Measurements from ENCODE around the gene RTN4IP1. TPM values are rescaled to one million over a fixed set of nuclear protein-coding genes. Genes with fewer than 3 reads are reported as not detected.

RTN4IP1 gene
- total RNA-seq, 1 donor from 2014 or later = 3.3 TPM

DNA sequence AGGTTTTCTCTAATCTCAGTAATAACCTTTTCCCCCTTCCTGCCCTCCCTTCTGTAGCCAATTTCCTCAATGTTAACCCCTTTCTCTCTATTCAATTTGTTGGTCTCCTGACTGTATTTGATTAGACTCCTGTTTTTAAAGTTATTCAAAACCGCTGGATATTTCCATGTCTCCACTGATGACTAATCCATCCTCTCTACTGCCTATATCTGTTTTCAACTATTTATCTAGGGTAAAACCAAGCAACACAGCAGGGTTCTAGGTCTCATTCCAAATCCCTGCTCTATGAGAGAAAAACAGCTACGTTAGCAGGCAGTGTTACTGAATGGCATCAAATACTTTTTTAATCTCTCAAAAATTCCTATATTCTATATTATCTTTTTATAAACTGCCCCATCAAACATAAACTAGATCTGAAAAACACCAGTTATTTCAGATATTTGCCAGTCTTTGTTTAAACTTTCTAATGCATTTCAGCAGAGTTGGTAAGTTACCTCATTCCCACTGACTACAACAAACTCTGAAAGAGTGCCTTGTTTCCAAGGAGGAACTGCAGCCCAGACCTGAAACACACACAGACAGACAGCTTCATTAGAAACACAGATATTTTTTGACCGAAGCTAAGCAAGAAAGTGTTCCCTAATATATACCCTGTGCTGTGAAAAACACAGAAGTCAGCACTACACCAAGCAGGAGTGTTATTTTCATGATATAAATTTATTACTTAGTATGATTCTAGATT lies 8.2 kb downstream of the RTN4IP1 start:
- Mint-ChIP-seq H3K4me3 (ENCODE audit: unreplicated experiment) (no peak overlapping the region), H3K9me3 (ENCODE audit: unreplicated experiment) (no peaks in the 10 kb centered on the region), H3K27me3 (ENCODE audit: unreplicated experiment) (no peaks in the 10 kb centered on the region), H3K27ac (ENCODE audit: unreplicated experiment) (no peak overlapping the region), H3K4me1 (ENCODE audit: unreplicated experiment) (peaks cover 14% of the 10 kb centered on the region), H3K36me3 (ENCODE audit: low read depth, unreplicated experiment) (peaks cover 10% of the 10 kb centered on the region)
- DNase-seq (ENCODE audit: low spot score) = no peak
- TF ChIP-seq, protein P1, sequence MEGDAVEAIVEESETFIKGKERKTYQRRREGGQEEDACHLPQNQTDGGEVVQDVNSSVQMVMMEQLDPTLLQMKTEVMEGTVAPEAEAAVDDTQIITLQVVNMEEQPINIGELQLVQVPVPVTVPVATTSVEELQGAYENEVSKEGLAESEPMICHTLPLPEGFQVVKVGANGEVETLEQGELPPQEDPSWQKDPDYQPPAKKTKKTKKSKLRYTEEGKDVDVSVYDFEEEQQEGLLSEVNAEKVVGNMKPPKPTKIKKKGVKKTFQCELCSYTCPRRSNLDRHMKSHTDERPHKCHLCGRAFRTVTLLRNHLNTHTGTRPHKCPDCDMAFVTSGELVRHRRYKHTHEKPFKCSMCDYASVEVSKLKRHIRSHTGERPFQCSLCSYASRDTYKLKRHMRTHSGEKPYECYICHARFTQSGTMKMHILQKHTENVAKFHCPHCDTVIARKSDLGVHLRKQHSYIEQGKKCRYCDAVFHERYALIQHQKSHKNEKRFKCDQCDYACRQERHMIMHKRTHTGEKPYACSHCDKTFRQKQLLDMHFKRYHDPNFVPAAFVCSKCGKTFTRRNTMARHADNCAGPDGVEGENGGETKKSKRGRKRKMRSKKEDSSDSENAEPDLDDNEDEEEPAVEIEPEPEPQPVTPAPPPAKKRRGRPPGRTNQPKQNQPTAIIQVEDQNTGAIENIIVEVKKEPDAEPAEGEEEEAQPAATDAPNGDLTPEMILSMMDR (IDR thresholded peaks at IDR 0.05; ENCODE audit: unreplicated experiment) = no peak

DNA sequence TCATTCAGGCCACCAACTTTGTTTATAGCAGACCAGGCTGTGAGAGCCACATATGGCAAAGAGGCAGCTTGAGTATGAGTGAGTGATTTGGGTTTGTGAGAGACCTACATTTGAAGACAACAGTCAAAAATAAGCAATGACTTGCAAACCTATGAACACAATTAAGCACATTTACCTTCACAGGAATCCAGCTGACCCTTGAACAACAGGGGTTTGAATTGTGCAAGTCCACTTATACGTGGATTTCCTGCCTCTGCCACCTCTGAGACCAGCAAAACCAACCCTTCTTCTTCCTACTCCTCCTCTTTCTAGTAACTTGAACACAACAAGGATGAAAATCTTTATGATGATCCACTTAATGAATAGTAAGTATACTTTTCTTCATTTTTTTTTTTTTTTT lies 10.1 kb downstream of the RTN4IP1 start:
- DNase-seq (ENCODE audit: low spot score) = no peak
- no peak overlapping the region for H3K4me3 Mint-ChIP-seq (ENCODE audit: unreplicated experiment)
- H3K27ac Mint-ChIP-seq (ENCODE audit: unreplicated experiment) = no peak overlapping the region
- TF ChIP-seq, protein P1 (IDR thresholded peaks at IDR 0.05; ENCODE audit: unreplicated experiment) = no peak
- no peaks in the 10 kb centered on the region for H3K27me3 Mint-ChIP-seq (ENCODE audit: unreplicated experiment)
- peaks cover 14% of the 10 kb centered on the region for H3K4me1 Mint-ChIP-seq (ENCODE audit: unreplicated experiment)
- peaks cover 10% of the 10 kb centered on the region for H3K36me3 Mint-ChIP-seq (ENCODE audit: low read depth, unreplicated experiment)
- no peaks in the 10 kb centered on the region for H3K9me3 Mint-ChIP-seq (ENCODE audit: unreplicated experiment)

DNA sequence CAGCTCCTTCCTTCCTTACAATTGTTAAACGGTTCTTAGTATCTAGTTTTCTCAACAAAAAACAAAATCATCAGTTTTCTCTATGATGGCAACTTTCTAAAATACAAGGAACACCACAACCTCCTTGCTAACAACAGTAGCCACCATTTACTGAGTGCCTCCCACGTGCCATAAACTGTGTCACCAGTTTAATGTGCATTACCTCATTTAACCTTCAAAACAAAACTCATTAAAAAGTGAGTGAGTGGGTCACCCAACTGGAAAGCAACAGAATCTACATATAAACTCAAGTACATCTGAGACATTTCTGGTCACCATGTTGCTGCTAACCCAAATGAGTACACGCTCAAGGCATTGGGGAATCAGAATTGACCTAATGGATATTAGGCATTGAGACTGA lies 11.0 kb downstream of the RTN4IP1 start:
- no peak for DNase-seq (ENCODE audit: low spot score)
- H3K27me3 Mint-ChIP-seq (ENCODE audit: unreplicated experiment) = no peaks in the 10 kb centered on the region
- H3K36me3 Mint-ChIP-seq (ENCODE audit: low read depth, unreplicated experiment) = peaks cover 10% of the 10 kb centered on the region
- H3K9me3 Mint-ChIP-seq (ENCODE audit: unreplicated experiment) = no peaks in the 10 kb centered on the region
- no peak overlapping the region for H3K4me3 Mint-ChIP-seq (ENCODE audit: unreplicated experiment)
- H3K27ac Mint-ChIP-seq (ENCODE audit: unreplicated experiment) = no peak overlapping the region
- H3K4me1 Mint-ChIP-seq (ENCODE audit: unreplicated experiment) = peaks cover 14% of the 10 kb centered on the region
- TF ChIP-seq, protein P1 (IDR thresholded peaks at IDR 0.05; ENCODE audit: unreplicated experiment) = no peak

DNA sequence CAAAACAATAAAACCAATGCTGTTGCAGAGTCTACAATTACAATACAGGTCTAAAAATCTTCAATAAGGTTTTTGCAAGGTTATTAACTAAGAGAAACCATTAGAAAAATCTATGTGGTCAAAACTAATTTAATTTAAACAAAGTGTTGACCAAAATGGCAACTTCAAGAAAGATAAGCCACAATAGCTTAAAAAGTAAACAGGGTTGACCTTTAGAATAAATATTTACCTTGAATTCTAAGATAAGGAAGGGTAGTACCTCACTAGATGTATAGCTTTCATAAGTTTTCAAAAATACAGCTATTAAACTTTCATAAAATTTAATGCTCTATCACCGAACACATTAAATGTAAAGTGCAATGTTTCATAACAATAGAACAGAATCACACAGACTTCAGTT lies 11.4 kb downstream of the RTN4IP1 start:
- Mint-ChIP-seq H3K27ac (ENCODE audit: unreplicated experiment) (no peak overlapping the region), H3K4me1 (ENCODE audit: unreplicated experiment) (peaks cover 14% of the 10 kb centered on the region), H3K4me3 (ENCODE audit: unreplicated experiment) (no peak overlapping the region), H3K27me3 (ENCODE audit: unreplicated experiment) (no peaks in the 10 kb centered on the region), H3K9me3 (ENCODE audit: unreplicated experiment) (no peaks in the 10 kb centered on the region), H3K36me3 (ENCODE audit: low read depth, unreplicated experiment) (peaks cover 10% of the 10 kb centered on the region)
- no peak for DNase-seq (ENCODE audit: low spot score)
- TF ChIP-seq, protein P1 (IDR thresholded peaks at IDR 0.05; ENCODE audit: unreplicated experiment) = no peak

DNA sequence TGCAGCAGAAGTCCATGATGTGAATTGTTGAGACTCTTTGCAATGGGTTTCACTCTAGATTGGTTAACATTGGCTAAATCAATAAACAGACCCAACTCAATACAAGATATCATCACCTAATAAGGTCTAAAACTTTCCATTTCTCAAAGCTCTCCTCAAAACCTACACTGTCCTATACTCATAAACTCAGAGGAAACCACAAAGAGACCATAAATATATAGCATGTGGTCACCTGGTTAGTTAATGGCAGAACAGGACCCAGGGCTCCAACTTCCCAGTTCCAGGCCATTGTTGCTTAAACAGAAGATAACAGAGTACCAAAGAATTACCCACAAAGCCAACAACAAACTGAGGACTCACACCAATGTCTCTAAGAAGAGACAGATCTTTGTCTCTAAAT lies 12.0 kb downstream of the RTN4IP1 start:
- peaks cover 4% of the 10 kb centered on the region for H3K36me3 Mint-ChIP-seq (ENCODE audit: low read depth, unreplicated experiment)
- TF ChIP-seq, protein P1 (IDR thresholded peaks at IDR 0.05; ENCODE audit: unreplicated experiment) = no peak
- no peak overlapping the region for H3K4me3 Mint-ChIP-seq (ENCODE audit: unreplicated experiment)
- H3K9me3 Mint-ChIP-seq (ENCODE audit: unreplicated experiment) = no peaks in the 10 kb centered on the region
- DNase-seq (ENCODE audit: low spot score) = no peak
- no peak overlapping the region for H3K27ac Mint-ChIP-seq (ENCODE audit: unreplicated experiment)
- H3K27me3 Mint-ChIP-seq (ENCODE audit: unreplicated experiment) = no peaks in the 10 kb centered on the region
- H3K4me1 Mint-ChIP-seq (ENCODE audit: unreplicated experiment) = peaks cover 14% of the 10 kb centered on the region

Measured in endothelial cell (in vitro differentiated cells).